Ovary (tissue), 3 donors: ENCODE results near the gene ADGRB2.

ENCODE experiments used
- CTCF ChIP-seq, 3 donors: fragments of 450-650 bp in 2 of 3; fragments of 200-600 bp in 1 of 3; IDR thresholded peaks; one replicate each; pipeline versions ENCODE4 v1.5.1 to v1.8.0; 2016 to 2022; ENCODE audit warnings: antibody characterized with exemption in 3 of 3, mild to moderate bottlenecking in 1 of 3
- EP300 ChIP-seq: sonication (generic); formaldehyde crosslinking; IDR thresholded peaks from one replicate; pipeline ENCODE4 v1.6.1; 2017; ENCODE audit warnings: antibody characterized with exemption
- donor health status: DM: no; HTN: no; CAD: no.

GRCh38 chr1:31775210-31775999 is 11.3 kb upstream of the ADGRB2 start:
- TF ChIP-seq CTCF (IDR thresholded peaks at IDR 0.05) (no peak), EP300 (no peak)
